K562 (cell line): ENCODE results near the gene HES4. TPM values are rescaled to one million over a fixed set of nuclear protein-coding genes. Genes with fewer than 3 reads are reported as not detected.

Source experiments
- ATAC-seq: fragments of 200-7000 bp; cut with Tn5 transposase; 3 replicates; pipeline ENCODE4 v1.9.1; 2020; ENCODE audit warnings: moderate library complexity
- BruUV-seq: library from RNA; stranded (reverse); fragments of 400-500 nt; replicated peaks from 2 replicates; lab custom pipeline; 2021; lab: Mats Ljungman, UMichigan
- CTCF ChIA-PET: fragments of 300-600 bp; formaldehyde crosslinking; extraction: SDS; loops from one replicate; lab custom pipeline; 2021; ENCODE audit warnings: low intra/inter-chr PET ratio; lab: Yijun Ruan, JAX
- POLR2A ChIA-PET: fragments of 300-600, 350-650 bp; sonication (Branson Sonifier 250); formaldehyde crosslinking; extraction: SDS; loops from one replicate; lab custom pipeline; 2021; ENCODE audit warnings: antibody characterized with exemption, inconsistent platforms; lab: Yijun Ruan, JAX
- DNase-seq, 4 experiments: peaks; one replicate each; pipeline versions ENCODE4 v3.0.0 to v3.0.0-alpha.2; 2011 to 2018; ENCODE audit warnings: low spot score in 3 of 4, mixed read lengths in 3 of 4; ENCODE audit errors: extremely low read depth in 1 of 4
- FAIRE-seq: peaks from 2 replicates; lab custom pipeline; 2011; peaks lifted over from hg19 to GRCh38; lab: Jason Lieb, UNC
- H2AFZ ChIP-seq: 2 replicates; pipeline ENCODE4 v1.6.0; 2011; ENCODE audit warnings: low read depth, low read length, control low read depth, inconsistent platforms
- H3K27ac ChIP-seq: fragments of 200-600 bp; 3 replicates; pipeline ENCODE4 v1.8.0; 2011; ENCODE audit warnings: low read depth, mild to moderate bottlenecking, control low read depth, inconsistent platforms, low read length, moderate library complexity, mixed read lengths; ENCODE audit errors: extremely low read depth
- H3K27me3 ChIP-seq, 2 experiments: fragments of 300-600 bp in 1 of 2; 2 replicates in 1 of 2; 3 replicates in 1 of 2; pipeline versions ENCODE4 v1.6.0 to v1.8.0; 2011; ENCODE audit warnings: inconsistent platforms in 2 of 2, low read length in 2 of 2, mild to moderate bottlenecking in 1 of 2, mixed read lengths in 1 of 2, moderate library complexity in 1 of 2; ENCODE audit not compliant: control insufficient read depth in 2 of 2, insufficient read depth in 2 of 2
- H3K36me3 ChIP-seq: fragments of 300-600 bp; 3 replicates; pipeline ENCODE4 v1.8.0; 2011; ENCODE audit warnings: mild to moderate bottlenecking, low read length, inconsistent platforms; ENCODE audit not compliant: control insufficient read depth, insufficient read depth
- H3K4me1 ChIP-seq, 2 experiments: fragments of 200-600 bp in 1 of 2; replicated peaks in 1 of 2; 2 replicates in 1 of 2; 3 replicates in 1 of 2; pipeline versions ENCODE4 v1.5.1 to v1.8.0; 2011; ENCODE audit warnings: inconsistent platforms in 2 of 2, low read length in 2 of 2, mild to moderate bottlenecking in 1 of 2, mixed read lengths in 1 of 2, moderate library complexity in 1 of 2; ENCODE audit not compliant: control insufficient read depth in 2 of 2, insufficient read depth in 2 of 2
- H3K4me2 ChIP-seq: 2 replicates; pipeline ENCODE4 v1.6.1; 2011; ENCODE audit warnings: low read length, control low read depth, inconsistent platforms, mixed read lengths; ENCODE audit not compliant: insufficient read depth
- H3K4me3 ChIP-seq: fragments of 200-600 bp; sonication (generic), shearing (Covaris generic); 2 replicates; pipeline ENCODE4 v1.5.1; 2016; ENCODE audit warnings: control low read depth, inconsistent platforms
- H3K79me2 ChIP-seq: fragments of 200-600 bp; 3 replicates; pipeline ENCODE4 v1.8.0; 2011; ENCODE audit warnings: low read length, inconsistent platforms; ENCODE audit not compliant: control insufficient read depth, insufficient read depth
- H3K9ac ChIP-seq, 2 experiments: 2 replicates each; pipeline versions ENCODE4 v1.6.0 to v1.6.1; 2011; ENCODE audit warnings: low read depth in 2 of 2, low read length in 2 of 2, control low read depth in 1 of 2, inconsistent platforms in 1 of 2, mild to moderate bottlenecking in 1 of 2, mixed read lengths in 1 of 2; ENCODE audit not compliant: insufficient read depth in 1 of 2
- H3K9me1 ChIP-seq: one replicate; pipeline ENCODE4 v1.6.0; 2011; ENCODE audit warnings: inconsistent platforms, mild to moderate bottlenecking, low read length, moderate library complexity; ENCODE audit not compliant: control insufficient read depth, insufficient read depth
- H3K9me3 ChIP-seq: replicated peaks from 2 replicates; pipeline ENCODE4 v1.5.1; 2011; ENCODE audit warnings: low read depth, low read length, inconsistent platforms; ENCODE audit not compliant: control insufficient read depth, insufficient read depth
- H4K20me1 ChIP-seq: replicated peaks from 2 replicates; pipeline ENCODE4 v1.6.1; 2011; ENCODE audit warnings: low read length, inconsistent platforms, mixed read lengths; ENCODE audit not compliant: control insufficient read depth, insufficient read depth
- BACH1 ChIP-seq: fragments of 200-800 bp; sonication (Bioruptor generic); IDR thresholded peaks from 2 replicates; pipeline ENCODE4 v1.6.1; 2016; ENCODE audit warnings: missing genetic modification characterization, missing compliant biosample characterization
- BDP1 ChIP-seq: IDR thresholded peaks from 3 replicates; pipeline ENCODE4 v1.6.1; 2011; ENCODE audit not compliant: insufficient read length, insufficient read depth
- E2F4 ChIP-seq: sonication (generic); formaldehyde crosslinking; IDR thresholded peaks from 2 replicates; pipeline ENCODE4 v1.8.0; 2022; ENCODE audit warnings: mild to moderate bottlenecking, low read depth, missing genetic modification reagents
- GABPA ChIP-seq: fragments of 200-800 bp; sonication (Bioruptor generic); conservative IDR thresholded peaks from 2 replicates; pipeline ENCODE4 v1.6.1; 2016; ENCODE audit warnings: low read depth, missing genetic modification characterization, missing compliant biosample characterization
- HES1 ChIP-seq: fragments of 450-650 bp; IDR thresholded peaks from 2 replicates; pipeline ENCODE4 v1.6.1; 2016; ENCODE audit warnings: low read depth, mild to moderate bottlenecking, moderate library complexity
- KDM1A ChIP-seq, 2 experiments: fragments of 450-650 bp; IDR thresholded peaks; 2 replicates each; pipeline ENCODE4 v1.6.1; 2016; ENCODE audit warnings: mild to moderate bottlenecking in 2 of 2
- MAX ChIP-seq: sonication (generic); formaldehyde crosslinking; IDR thresholded peaks from 2 replicates; pipeline ENCODE4 v1.9.0; 2022; ENCODE audit warnings: mild to moderate bottlenecking, missing genetic modification reagents
- POLR2G ChIP-seq: fragments of 200-400 bp; formaldehyde crosslinking; IDR thresholded peaks from 2 replicates; pipeline ENCODE4 v1.6.1; 2017; ENCODE audit warnings: low read depth, mild to moderate bottlenecking, antibody characterized with exemption, low read length, moderate library complexity
- RBFOX2 ChIP-seq: fragments of 200-400 bp; formaldehyde crosslinking; IDR thresholded peaks from 2 replicates; pipeline ENCODE4 v1.6.1; 2017; ENCODE audit warnings: low read depth, mild to moderate bottlenecking, low read length, moderate library complexity
- SLC30A9 ChIP-seq: fragments of 250-450 bp; sonication (Bioruptor Pico); IDR thresholded peaks from 2 replicates; pipeline ENCODE4 v1.8.0; 2022; ENCODE audit warnings: mild to moderate bottlenecking, moderate library complexity
- SMARCB1 ChIP-seq: IDR thresholded peaks from 2 replicates; pipeline ENCODE4 v1.6.1; 2011; ENCODE audit warnings: improper control_type of control experiment, low read depth; ENCODE audit not compliant: insufficient read length
- STAT5B ChIP-seq: fragments of 250-450 bp; sonication (Bioruptor Pico); IDR thresholded peaks from 2 replicates; pipeline ENCODE4 v1.8.0; 2021; ENCODE audit warnings: mild to moderate bottlenecking, inconsistent platforms
- TAF15 ChIP-seq: fragments of 200-400 bp; formaldehyde crosslinking; IDR thresholded peaks from 2 replicates; pipeline ENCODE4 v1.6.1; 2017; ENCODE audit warnings: mild to moderate bottlenecking, low read depth, low read length, moderate library complexity
- ZNF668 ChIP-seq: fragments of 250-450 bp; sonication (Bioruptor Pico); IDR thresholded peaks from 2 replicates; pipeline ENCODE4 v1.8.0; 2022; ENCODE audit warnings: mild to moderate bottlenecking, inconsistent platforms
- ZNF79 ChIP-seq: fragments of 250-450 bp; sonication (Bioruptor Pico); IDR thresholded peaks from 2 replicates; pipeline ENCODE4 v1.4.0; 2020; ENCODE audit warnings: low read depth, mild to moderate bottlenecking, moderate library complexity
- WGBS: fragments of 100-300 bp; shearing (Covaris generic); methylation state at CpG from one replicate; pipeline ENCODE4 v1.1.6; 2016; ENCODE audit warnings: low coverage, mixed read lengths; ENCODE audit not compliant: insufficient coverage; ENCODE audit errors: missing lambda C conversion rate; 5-methylcytosine and 5-hydroxymethylcytosine counted together
- in situ Hi-C: fragments of 300-500 bp; cut with MboI; formaldehyde crosslinking; loops from 4 replicates; pipeline ENCODE4 v1.15.0; 2018; ENCODE audit warnings: inconsistent platforms, mixed read lengths
- intact Hi-C: fragments of 100-400 bp; cut with micrococcal nuclease; formaldehyde crosslinking; loops from 2 replicates; pipeline ENCODE4 v1.14.2; 2022
- polyA plus RNA-seq, 8 experiments: library from polyadenylated mRNA; depleted of rRNA in 4 of 8; stranded (reverse) in 5 of 8; unstranded in 3 of 8; fragments of >200 nt; fragmentation: Nextera tagmentation in 2 of 8; fragmentation: Illumina TruSeq in 1 of 8; extraction: Ambion mirVana in 2 of 8; extraction: Trizol in 1 of 8; gene quantifications; 2 replicates each; pipeline versions ENCODE4 v1.2.1 to v1.2.3, GENCODE V29; 2011 to 2014; ENCODE audit warnings: inconsistent platforms in 1 of 8, missing spikeins in 1 of 8
- total RNA-seq, 7 experiments: library from RNA; depleted of rRNA in 6 of 7; stranded (reverse); fragments of >200 nt in 6 of 7; fragmentation: Illumina TruSeq in 2 of 7; extraction: Trizol in 2 of 7; gene quantifications; 2 replicates each; pipeline versions ENCODE4 v1.2.1 to v1.2.3, GENCODE V29; 2011 to 2021; ENCODE audit warnings: low replicate concordance in 1 of 7

Gene HES4
- total and polyA plus RNA-seq, 9 of the 15 experiments (the other 6 are each of a cell fraction or from before 2014, with no cell fraction given), result 0.21 to 43.7 (median 5.3) TPM; not detected in 2

GRCh38 chr1:956636-957035 is 43.3 kb downstream of the HES4 start:
- Histone ChIP-seq H3K9me3 (no peaks in the 10 kb centered on the region), H3K9ac (no peak overlapping the region; a peak in 1 of 4 replicates), H3K4me2 (no peak overlapping the region), H3K79me2 (peaks cover 44% of the 10 kb centered on the region), H2AFZ (no peak overlapping the region), H3K27ac (no peak overlapping the region), H3K4me3 (no peak overlapping the region), H3K27me3 (no peaks in the 10 kb centered on the region), H4K20me1 (peaks cover 7% of the 10 kb centered on the region), H3K36me3 (peaks cover 66% of the 10 kb centered on the region), H3K4me1 (peaks cover 11 to 68% of the 10 kb centered on the region in 2 experiments), H3K9me1 (no peaks in the 10 kb centered on the region)
- no peak for FAIRE-seq
- in situ Hi-C loops (no loop called here), intact Hi-C loops (no loop called here)
- BruUV-seq, result no TSS peak
- ChIA-PET POLR2A (interaction anchor here (0.7 kb wide), 1 partner anchor 300 kb away, joined by 3 read pairs; no protein-coding TSS in a partner anchor), CTCF (no interaction called here)
- ATAC-seq, result no peak
- no peak for TF ChIP-seq STAT5B (CRISPR knock-in tag)
- TF ChIP-seq GABPA (tag), result no peak
- TF ChIP-seq ZNF668 (CRISPR knock-in tag), result no peak
- TF ChIP-seq TAF15, result no peak
- TF ChIP-seq BDP1, result no peak
- no peak for TF ChIP-seq KDM1A (IDR thresholded peaks at IDR 0.05)
- TF ChIP-seq MAX (CRISPR knock-in tag), result no peak
- TF ChIP-seq POLR2G, result 0 out of 2 replicates have a peak, but pooled peaks have one; percentile 21
- no peak for TF ChIP-seq ZNF79
- TF ChIP-seq SMARCB1, result no peak
- TF ChIP-seq HES1, result no peak
- no peak for TF ChIP-seq E2F4 (CRISPR knock-in tag)
- TF ChIP-seq SLC30A9 (CRISPR knock-in tag), result no peak
- no peak for TF ChIP-seq BACH1 (tag)
- TF ChIP-seq RBFOX2, result peak; percentile 48; the same call in 1 of the 2 replicates
- WGBS, result 94% methylated on average over 11 of the region's 11 CpGs
- no peak for DNase-seq
